ENCODE data around the gene SLC26A11. TPM values are rescaled to one million over a fixed set of nuclear protein-coding genes. Genes with fewer than 3 reads are reported as not detected.

SLC26A11 gene
- total and polyA plus RNA-seq, 2 of the 13 experiments (the other 11 are each of a cell fraction or from before 2014, with no cell fraction given), result 8.7 to 13.2 TPM

- BruUV-seq (replicated peaks), result no TSS peak
- ATAC-seq, result no peak
- Histone ChIP-seq H3K79me2 (ENCODE audit: insufficient read depth, low read length) (no peaks in the 10 kb centered on the region), H3K4me2 (ENCODE audit: low read depth, low read length) (no peak overlapping the region), H3K4me1 (ENCODE audit: insufficient read depth, low read length) (no peaks in the 10 kb centered on the region), H3K4me3 (replicated peaks in 1 of 3; ENCODE audit: insufficient read depth in 1 of 3, low read depth in 2 of 3, low read length in 3 of 3) (no peak overlapping the region), H3K27me3 (ENCODE audit: control insufficient read depth in 1 of 2, insufficient read depth in 2 of 2, low read length in 2 of 2) (no peaks in the 10 kb centered on the region), H3K9ac (ENCODE audit: insufficient read depth, low read depth, low read length) (no peak overlapping the region), H4K20me1 (ENCODE audit: insufficient read depth, low read length) (no peaks in the 10 kb centered on the region), H2AFZ (ENCODE audit: low read length) (no peak overlapping the region), H3K36me3 (replicated peaks in 1 of 2; ENCODE audit: control insufficient read depth in 1 of 2, insufficient read depth in 2 of 2, low read length in 2 of 2) (peaks cover 7 to 11% of the 10 kb centered on the region in 2 experiments; a peak in 4 of 5 replicates), H3K9me3 (ENCODE audit: low read length) (no peaks in the 10 kb centered on the region), H3K27ac (ENCODE audit: extremely low read length, insufficient read depth, low read length) (no peak overlapping the region)
- FAIRE-seq, result no peak
- TF ChIP-seq ZBTB38 (CRISPR knock-in tag; IDR thresholded peaks at IDR 0.05) (no peak), TARDBP (CRISPR knock-in tag; IDR thresholded peaks at IDR 0.05) (no peak), JDP2 (CRISPR knock-in tag; IDR thresholded peaks at IDR 0.05; ENCODE audit: borderline replicate concordance) (no peak), ZNF510 (CRISPR knock-in tag; IDR thresholded peaks at IDR 0.05; ENCODE audit: low read depth) (no peak), ZNF446 (CRISPR knock-in tag; IDR thresholded peaks at IDR 0.05) (no peak), ZNF883 (CRISPR knock-in tag; IDR thresholded peaks at IDR 0.05; ENCODE audit: not compliant biosample characterization) (no peak), FLYWCH1 (CRISPR knock-in tag; IDR thresholded peaks at IDR 0.05) (no peak), CERS6 (CRISPR knock-in tag; IDR thresholded peaks at IDR 0.05) (no peak), ARID5B (CRISPR knock-in tag; IDR thresholded peaks at IDR 0.05) (no peak), SALL2 (CRISPR knock-in tag; IDR thresholded peaks at IDR 0.05) (no peak), KDM5A (IDR thresholded peaks at IDR 0.05; ENCODE audit: borderline replicate concordance, low read length) (no peak), KDM1A (CRISPR knock-in tag; IDR thresholded peaks at IDR 0.05) (no peak), HIVEP1 (CRISPR knock-in tag; IDR thresholded peaks at IDR 0.05) (no peak), MZF1 (CRISPR knock-in tag; IDR thresholded peaks at IDR 0.05; ENCODE audit: borderline replicate concordance) (no peak), NFE2 (CRISPR knock-in tag; IDR thresholded peaks at IDR 0.05) (no peak)
- 91% methylated on average over 13 of the region's 13 CpGs for WGBS (ENCODE audit: low lambda C conversion rate)
- in situ Hi-C loops (cut with HindIII; ENCODE audit: extremely low pct_ligation_motif_present, low pct_unique_long_range_greater_than_20kb) (no loop called here), intact Hi-C loops (cut with micrococcal nuclease; ENCODE audit: unreplicated experiment) (no loop called here)
- ChIA-PET POLR2A (interaction anchor here (0.8 kb wide), 1 partner anchor 14 kb away, joined by 3 read pairs; no protein-coding TSS in a partner anchor), CTCF (ENCODE audit: low intra/inter-chr PET ratio, low total read pairs) (no interaction called here)
- no peak for DNase-seq (ENCODE audit: low spot score)
These were observed 14.4 kb upstream of the SLC26A11 start for GRCh38 chr17:80205811-80206210.

Data from HepG2 (cell line).